Measurements from ENCODE around the gene KBTBD8. TPM values are rescaled to one million over a fixed set of nuclear protein-coding genes. Genes with fewer than 3 reads are reported as not detected.

Gene KBTBD8
- total RNA-seq, 1 experiment from 2014 or later = 1.7 TPM

- intact Hi-C loops (cut with micrococcal nuclease) = no loop called here
- Mint-ChIP-seq H3K9me3 (ENCODE audit: unreplicated experiment) (peaks cover 8% of the 10 kb centered on the region), H3K27me3 (ENCODE audit: insufficient read depth, unreplicated experiment) (peaks cover 44% of the 10 kb centered on the region), H3K36me3 (ENCODE audit: insufficient read depth, unreplicated experiment) (no peaks in the 10 kb centered on the region), H3K4me3 (ENCODE audit: unreplicated experiment) (no peak overlapping the region), H3K4me1 (ENCODE audit: insufficient read depth, unreplicated experiment) (no peaks in the 10 kb centered on the region), H3K27ac (ENCODE audit: low read depth, unreplicated experiment) (no peak overlapping the region)
- CTCF ChIA-PET = interaction anchor here (0.7 to 1.9 kb wide), 4 partner anchors 11 to 642 kb away, joined by 3 to 9 read pairs (median 4); no protein-coding TSS in a partner anchor
- BruUV-seq (replicated peaks) = no TSS peak
- DNase-seq (ENCODE audit: unreplicated experiment) = no peak
- POLR2A ChIA-PET = no interaction called here
- TF ChIP-seq, protein P1, sequence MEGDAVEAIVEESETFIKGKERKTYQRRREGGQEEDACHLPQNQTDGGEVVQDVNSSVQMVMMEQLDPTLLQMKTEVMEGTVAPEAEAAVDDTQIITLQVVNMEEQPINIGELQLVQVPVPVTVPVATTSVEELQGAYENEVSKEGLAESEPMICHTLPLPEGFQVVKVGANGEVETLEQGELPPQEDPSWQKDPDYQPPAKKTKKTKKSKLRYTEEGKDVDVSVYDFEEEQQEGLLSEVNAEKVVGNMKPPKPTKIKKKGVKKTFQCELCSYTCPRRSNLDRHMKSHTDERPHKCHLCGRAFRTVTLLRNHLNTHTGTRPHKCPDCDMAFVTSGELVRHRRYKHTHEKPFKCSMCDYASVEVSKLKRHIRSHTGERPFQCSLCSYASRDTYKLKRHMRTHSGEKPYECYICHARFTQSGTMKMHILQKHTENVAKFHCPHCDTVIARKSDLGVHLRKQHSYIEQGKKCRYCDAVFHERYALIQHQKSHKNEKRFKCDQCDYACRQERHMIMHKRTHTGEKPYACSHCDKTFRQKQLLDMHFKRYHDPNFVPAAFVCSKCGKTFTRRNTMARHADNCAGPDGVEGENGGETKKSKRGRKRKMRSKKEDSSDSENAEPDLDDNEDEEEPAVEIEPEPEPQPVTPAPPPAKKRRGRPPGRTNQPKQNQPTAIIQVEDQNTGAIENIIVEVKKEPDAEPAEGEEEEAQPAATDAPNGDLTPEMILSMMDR (IDR thresholded peaks at IDR 0.05; ENCODE audit: unreplicated experiment) = no peak
Observed at GRCh38 chr3:67048715-67049074, 50.6 kb downstream of the KBTBD8 start.

- CTCF ChIA-PET = no interaction called here
- BruUV-seq (replicated peaks) = no TSS peak
- H3K27me3 Mint-ChIP-seq (ENCODE audit: insufficient read depth, unreplicated experiment) = peaks cover 14% of the 10 kb centered on the region
- H3K9me3 Mint-ChIP-seq (ENCODE audit: unreplicated experiment) = no peaks in the 10 kb centered on the region
- H3K4me1 Mint-ChIP-seq (ENCODE audit: insufficient read depth, unreplicated experiment) = no peaks in the 10 kb centered on the region
- no peak overlapping the region for H3K27ac Mint-ChIP-seq (ENCODE audit: low read depth, unreplicated experiment)
- intact Hi-C loops (cut with micrococcal nuclease) = no loop called here
- H3K4me3 Mint-ChIP-seq (ENCODE audit: unreplicated experiment) = no peak overlapping the region
- no peaks in the 10 kb centered on the region for H3K36me3 Mint-ChIP-seq (ENCODE audit: insufficient read depth, unreplicated experiment)
- no peak for DNase-seq (ENCODE audit: unreplicated experiment)
- POLR2A ChIA-PET = no interaction called here
- TF ChIP-seq, protein P1 (IDR thresholded peaks at IDR 0.05; ENCODE audit: unreplicated experiment) = no peak
Observed at GRCh38 chr3:67059443-67059842, 61.3 kb downstream of the KBTBD8 start.

All from MCF 10A (cell line).